ENCODE results near the gene INHBB.

The INHBB gene

GRCh38 chr2:120316528-120317179, 29.3 kb upstream of the INHBB start:
- TF ChIP-seq CTCF (IDR thresholded peaks at IDR 0.05; ENCODE audit: insufficient read depth, low read length) (no peak), POLR2AphosphoS5 (IDR thresholded peaks at IDR 0.05; ENCODE audit: low read depth) (no peak), SPI1 (IDR thresholded peaks at IDR 0.05; ENCODE audit: borderline replicate concordance, low read depth) (no peak), GABPA (IDR thresholded peaks at IDR 0.05; ENCODE audit: low read depth) (no peak), REST (IDR thresholded peaks at IDR 0.05; ENCODE audit: insufficient replicate concordance, low read depth) (no peak)
- no peak overlapping the region for H3K27ac ChIP-seq (replicated peaks)
- no peak for DNase-seq (ENCODE audit: low read depth in 1 of 2, low spot score in 1 of 2)
- no peaks in the 10 kb centered on the region for H3K27me3 ChIP-seq (ENCODE audit: insufficient read depth, poor library complexity, severe bottlenecking)
- no peak overlapping the region for H3K4me3 ChIP-seq (replicated peaks; ENCODE audit: insufficient read depth, low read length)

GRCh38 chr2:120317180-120317533, 28.8 kb upstream of the INHBB start:
- no peaks in the 10 kb centered on the region for H3K27me3 ChIP-seq (ENCODE audit: insufficient read depth, poor library complexity, severe bottlenecking)
- H3K4me3 ChIP-seq (replicated peaks; ENCODE audit: insufficient read depth, low read length): no peak overlapping the region
- no peak for TF ChIP-seq POLR2AphosphoS5 (IDR thresholded peaks at IDR 0.05; ENCODE audit: low read depth)
- no peak for TF ChIP-seq GABPA (IDR thresholded peaks at IDR 0.05; ENCODE audit: low read depth)
- TF ChIP-seq CTCF (IDR thresholded peaks at IDR 0.05; ENCODE audit: insufficient read depth, low read length): no peak
- no peak for TF ChIP-seq REST (IDR thresholded peaks at IDR 0.05; ENCODE audit: insufficient replicate concordance, low read depth)
- TF ChIP-seq SPI1 (IDR thresholded peaks at IDR 0.05; ENCODE audit: borderline replicate concordance, low read depth): no peak
- DNase-seq (ENCODE audit: low read depth in 1 of 2, low spot score in 1 of 2): no peak
- H3K27ac ChIP-seq (replicated peaks): no peak overlapping the region

- DNase-seq (ENCODE audit: low read depth in 1 of 2, low spot score in 1 of 2): no peak
- Histone ChIP-seq H3K27ac (replicated peaks) (no peak overlapping the region), H3K27me3 (ENCODE audit: insufficient read depth, poor library complexity, severe bottlenecking) (no peaks in the 10 kb centered on the region), H3K4me3 (replicated peaks; ENCODE audit: insufficient read depth, low read length) (no peak overlapping the region)
- TF ChIP-seq POLR2AphosphoS5 (IDR thresholded peaks at IDR 0.05; ENCODE audit: low read depth): no peak
- TF ChIP-seq CTCF (IDR thresholded peaks at IDR 0.05; ENCODE audit: insufficient read depth, low read length): no peak
- no peak for TF ChIP-seq GABPA (IDR thresholded peaks at IDR 0.05; ENCODE audit: low read depth)
- TF ChIP-seq SPI1 (IDR thresholded peaks at IDR 0.05; ENCODE audit: borderline replicate concordance, low read depth): no peak
- no peak for TF ChIP-seq REST (IDR thresholded peaks at IDR 0.05; ENCODE audit: insufficient replicate concordance, low read depth)
Measured at GRCh38 chr2:120317916-120318315, 28.0 kb upstream of the INHBB start.
